HEK293 (cell line): ENCODE data around the gene PRPF6.

Experiments used
- KLF16 ChIP-seq: fragments of 450-650 bp; formaldehyde crosslinking; IDR thresholded peaks from 2 replicates; pipeline ENCODE4 v1.5.1; 2017; ENCODE audit warnings: missing biosample characterization, missing genetic modification characterization
- SETDB1 ChIP-seq: IDR thresholded peaks from one replicate; pipeline ENCODE4 v1.6.1; 2017; ENCODE audit warnings: mild to moderate bottlenecking, low read length, moderate library complexity, mixed read lengths; ENCODE audit not compliant: insufficient read length
- ZNF830 ChIP-seq: fragments of 450-650 bp; IDR thresholded peaks from 2 replicates; pipeline ENCODE4 v1.5.0; 2018; ENCODE audit warnings: missing biosample characterization, missing genetic modification characterization, low read depth, mild to moderate bottlenecking, moderate library complexity
- TF ChIP-seq, protein P1 (sequence below): fragments of 450-650 bp; formaldehyde crosslinking; IDR thresholded peaks from 2 replicates; pipeline ENCODE4 v1.5.1; 2016; ENCODE audit warnings: missing biosample characterization, missing genetic modification characterization
- TF ChIP-seq, protein P2 (sequence below): IDR thresholded peaks from 2 replicates; pipeline ENCODE4 v1.6.1; 2011; ENCODE audit warnings: mild to moderate bottlenecking, low read depth, low read length, borderline replicate concordance
- TF ChIP-seq, protein P3 (sequence below): fragments of 450-650 bp; formaldehyde crosslinking; IDR thresholded peaks from 2 replicates; pipeline ENCODE4 v1.5.1; 2016; ENCODE audit warnings: missing biosample characterization, missing genetic modification characterization
- TF ChIP-seq, protein P4 (sequence below): fragments of 450-650 bp; formaldehyde crosslinking; IDR thresholded peaks from 2 replicates; pipeline ENCODE4 v1.5.1; 2016; ENCODE audit warnings: missing biosample characterization, missing genetic modification characterization

DNA sequence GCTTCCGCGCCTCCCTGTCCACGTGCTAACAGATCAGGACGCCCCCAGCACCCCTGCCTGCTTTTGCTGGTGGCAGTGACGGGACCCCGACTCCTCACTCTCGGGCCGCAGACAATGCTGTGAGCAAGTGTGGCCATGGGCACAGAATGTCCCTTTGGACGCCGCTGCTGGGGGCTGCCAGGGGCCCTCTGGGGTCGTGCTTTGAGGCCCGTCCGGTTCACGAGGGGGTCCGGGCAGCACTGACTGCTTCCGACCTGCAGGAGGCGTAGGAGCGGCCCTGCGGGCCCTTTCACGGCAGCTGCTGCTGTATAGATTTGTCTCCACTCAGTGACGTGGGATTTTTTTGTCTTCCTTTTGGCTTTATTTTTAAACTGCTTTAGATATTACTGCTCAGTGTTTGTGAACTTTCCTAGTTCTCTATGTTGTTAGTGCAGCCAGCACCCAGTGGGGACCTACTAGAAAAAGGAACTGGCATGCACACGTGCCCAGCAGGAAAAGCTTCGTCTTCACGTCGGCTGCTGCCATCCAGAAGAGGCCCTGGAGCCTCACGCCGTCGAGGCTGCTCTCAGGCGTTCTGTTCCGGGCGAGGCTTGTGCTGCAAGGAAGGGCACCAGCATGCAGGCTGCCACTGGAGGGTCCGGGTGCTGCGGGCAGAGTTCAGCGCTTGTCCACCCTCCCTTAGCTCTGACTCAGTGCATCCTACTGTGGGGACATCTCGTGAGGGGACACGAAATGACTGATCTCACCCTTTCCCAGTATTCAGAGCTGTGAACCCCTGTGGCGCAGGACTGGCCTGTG, 46.5 kb upstream of the PRPF6 start:
- TF ChIP-seq SETDB1 (no peak), ZNF830 (tag by site-specific recombination) (no peak), KLF16 (no peak)
- TF ChIP-seq, protein P1, sequence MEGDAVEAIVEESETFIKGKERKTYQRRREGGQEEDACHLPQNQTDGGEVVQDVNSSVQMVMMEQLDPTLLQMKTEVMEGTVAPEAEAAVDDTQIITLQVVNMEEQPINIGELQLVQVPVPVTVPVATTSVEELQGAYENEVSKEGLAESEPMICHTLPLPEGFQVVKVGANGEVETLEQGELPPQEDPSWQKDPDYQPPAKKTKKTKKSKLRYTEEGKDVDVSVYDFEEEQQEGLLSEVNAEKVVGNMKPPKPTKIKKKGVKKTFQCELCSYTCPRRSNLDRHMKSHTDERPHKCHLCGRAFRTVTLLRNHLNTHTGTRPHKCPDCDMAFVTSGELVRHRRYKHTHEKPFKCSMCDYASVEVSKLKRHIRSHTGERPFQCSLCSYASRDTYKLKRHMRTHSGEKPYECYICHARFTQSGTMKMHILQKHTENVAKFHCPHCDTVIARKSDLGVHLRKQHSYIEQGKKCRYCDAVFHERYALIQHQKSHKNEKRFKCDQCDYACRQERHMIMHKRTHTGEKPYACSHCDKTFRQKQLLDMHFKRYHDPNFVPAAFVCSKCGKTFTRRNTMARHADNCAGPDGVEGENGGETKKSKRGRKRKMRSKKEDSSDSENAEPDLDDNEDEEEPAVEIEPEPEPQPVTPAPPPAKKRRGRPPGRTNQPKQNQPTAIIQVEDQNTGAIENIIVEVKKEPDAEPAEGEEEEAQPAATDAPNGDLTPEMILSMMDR (tag by site-specific recombination), result no peak
- TF ChIP-seq, protein P2, sequence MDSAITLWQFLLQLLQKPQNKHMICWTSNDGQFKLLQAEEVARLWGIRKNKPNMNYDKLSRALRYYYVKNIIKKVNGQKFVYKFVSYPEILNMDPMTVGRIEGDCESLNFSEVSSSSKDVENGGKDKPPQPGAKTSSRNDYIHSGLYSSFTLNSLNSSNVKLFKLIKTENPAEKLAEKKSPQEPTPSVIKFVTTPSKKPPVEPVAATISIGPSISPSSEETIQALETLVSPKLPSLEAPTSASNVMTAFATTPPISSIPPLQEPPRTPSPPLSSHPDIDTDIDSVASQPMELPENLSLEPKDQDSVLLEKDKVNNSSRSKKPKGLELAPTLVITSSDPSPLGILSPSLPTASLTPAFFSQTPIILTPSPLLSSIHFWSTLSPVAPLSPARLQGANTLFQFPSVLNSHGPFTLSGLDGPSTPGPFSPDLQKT, result no peak
- TF ChIP-seq, protein P3, sequence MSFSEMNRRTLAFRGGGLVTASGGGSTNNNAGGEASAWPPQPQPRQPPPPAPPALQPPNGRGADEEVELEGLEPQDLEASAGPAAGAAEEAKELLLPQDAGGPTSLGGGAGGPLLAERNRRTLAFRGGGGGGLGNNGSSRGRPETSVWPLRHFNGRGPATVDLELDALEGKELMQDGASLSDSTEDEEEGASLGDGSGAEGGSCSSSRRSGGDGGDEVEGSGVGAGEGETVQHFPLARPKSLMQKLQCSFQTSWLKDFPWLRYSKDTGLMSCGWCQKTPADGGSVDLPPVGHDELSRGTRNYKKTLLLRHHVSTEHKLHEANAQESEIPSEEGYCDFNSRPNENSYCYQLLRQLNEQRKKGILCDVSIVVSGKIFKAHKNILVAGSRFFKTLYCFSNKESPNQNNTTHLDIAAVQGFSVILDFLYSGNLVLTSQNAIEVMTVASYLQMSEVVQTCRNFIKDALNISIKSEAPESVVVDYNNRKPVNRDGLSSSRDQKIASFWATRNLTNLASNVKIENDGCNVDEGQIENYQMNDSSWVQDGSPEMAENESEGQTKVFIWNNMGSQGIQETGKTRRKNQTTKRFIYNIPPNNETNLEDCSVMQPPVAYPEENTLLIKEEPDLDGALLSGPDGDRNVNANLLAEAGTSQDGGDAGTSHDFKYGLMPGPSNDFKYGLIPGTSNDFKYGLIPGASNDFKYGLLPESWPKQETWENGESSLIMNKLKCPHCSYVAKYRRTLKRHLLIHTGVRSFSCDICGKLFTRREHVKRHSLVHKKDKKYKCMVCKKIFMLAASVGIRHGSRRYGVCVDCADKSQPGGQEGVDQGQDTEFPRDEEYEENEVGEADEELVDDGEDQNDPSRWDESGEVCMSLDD (tag by site-specific recombination), result no peak
- TF ChIP-seq, protein P4, sequence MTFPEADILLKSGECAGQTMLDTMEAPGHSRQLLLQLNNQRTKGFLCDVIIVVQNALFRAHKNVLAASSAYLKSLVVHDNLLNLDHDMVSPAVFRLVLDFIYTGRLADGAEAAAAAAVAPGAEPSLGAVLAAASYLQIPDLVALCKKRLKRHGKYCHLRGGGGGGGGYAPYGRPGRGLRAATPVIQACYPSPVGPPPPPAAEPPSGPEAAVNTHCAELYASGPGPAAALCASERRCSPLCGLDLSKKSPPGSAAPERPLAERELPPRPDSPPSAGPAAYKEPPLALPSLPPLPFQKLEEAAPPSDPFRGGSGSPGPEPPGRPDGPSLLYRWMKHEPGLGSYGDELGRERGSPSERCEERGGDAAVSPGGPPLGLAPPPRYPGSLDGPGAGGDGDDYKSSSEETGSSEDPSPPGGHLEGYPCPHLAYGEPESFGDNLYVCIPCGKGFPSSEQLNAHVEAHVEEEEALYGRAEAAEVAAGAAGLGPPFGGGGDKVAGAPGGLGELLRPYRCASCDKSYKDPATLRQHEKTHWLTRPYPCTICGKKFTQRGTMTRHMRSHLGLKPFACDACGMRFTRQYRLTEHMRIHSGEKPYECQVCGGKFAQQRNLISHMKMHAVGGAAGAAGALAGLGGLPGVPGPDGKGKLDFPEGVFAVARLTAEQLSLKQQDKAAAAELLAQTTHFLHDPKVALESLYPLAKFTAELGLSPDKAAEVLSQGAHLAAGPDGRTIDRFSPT (tag by site-specific recombination), result no peak
